Adipocyte (in vitro differentiated cells): ENCODE results near the gene GPC1.
"Not testable (repeated sequence)": the region's sequence is repeated elsewhere in the genome, so short reads cannot be mapped to it uniquely, and the experiment has no call there.

ENCODE experiments used
- DNase-seq: peaks from one replicate; pipeline ENCODE4 v3.0.0-alpha.2; 2015; ENCODE audit warnings: low read depth
- H3K27me3 ChIP-seq: replicated peaks from 2 replicates; pipeline ENCODE4 v1.7.0; 2013; ENCODE audit warnings: mild to moderate bottlenecking, low read length, moderate library complexity; ENCODE audit not compliant: control insufficient read depth, insufficient read depth
- H3K36me3 ChIP-seq: 2 replicates; pipeline ENCODE4 v1.7.0; 2013; ENCODE audit warnings: low read length, mild to moderate bottlenecking, moderate library complexity; ENCODE audit not compliant: control insufficient read depth, insufficient read depth, severe bottlenecking
- H3K4me1 ChIP-seq: 2 replicates; pipeline ENCODE4 v1.7.0; 2013; ENCODE audit warnings: mild to moderate bottlenecking, low read length, moderate library complexity; ENCODE audit not compliant: control insufficient read depth, insufficient read depth
- H3K4me3 ChIP-seq: 2 replicates; pipeline ENCODE4 v1.7.0; 2013; ENCODE audit warnings: mild to moderate bottlenecking, low read length, moderate library complexity
- H3K9ac ChIP-seq: 2 replicates; pipeline ENCODE4 v1.7.0; 2013; ENCODE audit warnings: mild to moderate bottlenecking, low read length, moderate library complexity
- H3K9me3 ChIP-seq: 2 replicates; pipeline ENCODE4 v1.7.0; 2013; ENCODE audit warnings: mild to moderate bottlenecking, low read length, moderate library complexity; ENCODE audit not compliant: control insufficient read depth

GPC1 gene, protein sequence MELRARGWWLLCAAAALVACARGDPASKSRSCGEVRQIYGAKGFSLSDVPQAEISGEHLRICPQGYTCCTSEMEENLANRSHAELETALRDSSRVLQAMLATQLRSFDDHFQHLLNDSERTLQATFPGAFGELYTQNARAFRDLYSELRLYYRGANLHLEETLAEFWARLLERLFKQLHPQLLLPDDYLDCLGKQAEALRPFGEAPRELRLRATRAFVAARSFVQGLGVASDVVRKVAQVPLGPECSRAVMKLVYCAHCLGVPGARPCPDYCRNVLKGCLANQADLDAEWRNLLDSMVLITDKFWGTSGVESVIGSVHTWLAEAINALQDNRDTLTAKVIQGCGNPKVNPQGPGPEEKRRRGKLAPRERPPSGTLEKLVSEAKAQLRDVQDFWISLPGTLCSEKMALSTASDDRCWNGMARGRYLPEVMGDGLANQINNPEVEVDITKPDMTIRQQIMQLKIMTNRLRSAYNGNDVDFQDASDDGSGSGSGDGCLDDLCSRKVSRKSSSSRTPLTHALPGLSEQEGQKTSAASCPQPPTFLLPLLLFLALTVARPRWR

GRCh38 chr2:240435457-240435947 is at the start of gene GPC1:
GPC1 (plus strand) TSS chr2:240435663; CDS start chr2:240435919, 256 bp downstream.
- Histone ChIP-seq H3K27me3 (no peaks in the 10 kb centered on the region), H3K4me1 (peaks cover 49% of the 10 kb centered on the region), H3K9me3 (no peaks in the 10 kb centered on the region), H3K36me3 (peaks cover 5% of the 10 kb centered on the region), H3K4me3 (peak within 1 kb of the TSS; percentile 91), H3K9ac (peak within 1 kb of the TSS; percentile 95)
- DNase-seq, result peak; percentile 94

DNA sequence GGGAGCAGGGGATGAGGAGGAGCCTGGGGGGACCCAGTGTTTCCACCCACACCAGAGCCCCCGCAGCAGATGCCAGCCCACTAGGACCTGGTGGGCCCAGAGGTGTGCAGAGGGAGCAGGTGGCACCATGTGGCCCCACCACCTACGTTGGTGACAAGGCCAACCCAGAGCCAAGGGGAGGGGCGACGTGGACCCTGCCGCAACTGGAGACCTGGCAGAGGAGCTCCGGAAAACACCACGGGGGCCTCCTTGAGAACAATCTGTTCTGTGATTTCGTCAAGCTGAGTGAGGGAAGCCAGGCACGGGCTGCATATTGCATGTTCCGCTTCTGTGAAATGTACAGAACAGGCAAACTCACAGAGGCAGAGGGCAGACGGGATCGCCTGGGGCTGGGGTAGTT is 49.1 kb upstream of the GPC1 start:
- H3K9ac ChIP-seq, result peak overlapping the region; percentile 70
- H3K36me3 ChIP-seq, result no peaks in the 10 kb centered on the region
- H3K4me1 ChIP-seq, result peaks cover 25% of the 10 kb centered on the region
- DNase-seq, result no peak
- H3K9me3 ChIP-seq, result no peaks in the 10 kb centered on the region
- no peaks in the 10 kb centered on the region for H3K27me3 ChIP-seq
- H3K4me3 ChIP-seq, result peak overlapping the region; percentile 56

GRCh38 chr2:240386743-240387142 is 48.7 kb upstream of the GPC1 start:
- H3K4me1 ChIP-seq, result peaks cover 25% of the 10 kb centered on the region
- not testable (repeated sequence) for H3K36me3 ChIP-seq, DNase-seq, H3K27me3 ChIP-seq, H3K9me3 ChIP-seq
- H3K4me3 ChIP-seq, result peak overlapping the region; percentile 56
- H3K9ac ChIP-seq, result peak overlapping the region; percentile 70

GRCh38 chr2:240387325-240387668 is 48.2 kb upstream of the GPC1 start:
- Histone ChIP-seq H3K9me3 (no peaks in the 10 kb centered on the region), H3K27me3 (no peaks in the 10 kb centered on the region), H3K4me1 (peaks cover 25% of the 10 kb centered on the region), H3K36me3 (no peaks in the 10 kb centered on the region), H3K9ac (peak overlapping the region; percentile 70), H3K4me3 (peak overlapping the region; percentile 56)
- no peak for DNase-seq

GRCh38 chr2:240387669-240388358 is 47.6 kb upstream of the GPC1 start:
- H3K36me3 ChIP-seq, result no peaks in the 10 kb centered on the region
- H3K4me3 ChIP-seq, result peak overlapping the region; percentile 56
- no peaks in the 10 kb centered on the region for H3K9me3 ChIP-seq
- H3K9ac ChIP-seq, result peak overlapping the region; percentile 70
- peaks cover 25% of the 10 kb centered on the region for H3K4me1 ChIP-seq
- peak; percentile 93 for DNase-seq
- H3K27me3 ChIP-seq, result no peaks in the 10 kb centered on the region

DNA sequence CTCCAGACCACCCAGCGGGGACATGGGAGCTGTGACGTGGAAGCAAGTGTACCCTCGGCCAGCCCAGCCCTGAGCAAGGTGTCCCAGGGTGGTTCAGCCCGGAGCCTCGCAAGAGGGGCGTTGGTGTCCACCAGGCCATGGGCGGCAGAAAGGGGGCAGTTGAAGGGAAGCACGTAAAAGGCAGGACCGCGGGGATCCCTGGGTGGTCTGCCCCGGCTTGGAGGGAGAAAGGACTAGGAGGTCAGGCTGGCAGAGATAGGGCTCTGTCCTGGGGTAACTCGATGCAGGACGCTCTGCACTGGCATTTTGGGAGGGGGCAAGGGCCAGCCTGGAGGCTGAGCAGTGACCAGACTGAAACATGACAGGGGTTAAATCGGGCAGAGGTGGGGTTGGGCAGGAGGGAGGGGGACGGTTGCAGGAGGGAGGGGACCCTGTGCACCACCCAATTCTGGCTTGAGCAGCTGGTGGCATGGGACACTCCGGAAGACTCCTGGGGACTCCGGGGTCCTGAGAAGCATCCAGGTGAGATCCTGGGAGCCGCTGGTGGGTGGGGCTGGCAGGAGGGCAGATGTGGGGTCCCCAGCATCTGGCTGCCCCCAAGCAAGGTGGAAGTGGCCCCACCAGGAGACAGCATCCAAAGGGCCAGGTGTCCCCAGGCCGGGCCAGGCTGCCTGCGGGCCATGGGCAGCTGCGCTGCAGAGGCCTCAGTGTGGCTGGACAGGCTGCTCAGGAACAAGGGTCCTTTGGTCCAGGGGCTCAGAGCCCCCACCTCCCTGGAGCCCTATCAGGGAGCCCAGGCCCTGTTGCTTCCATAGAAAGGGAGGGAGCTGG is 46.8 kb upstream of the GPC1 start:
- Histone ChIP-seq H3K36me3 (no peaks in the 10 kb centered on the region), H3K27me3 (no peaks in the 10 kb centered on the region), H3K9ac (peak overlapping the region; percentile 70), H3K4me3 (no peak overlapping the region), H3K4me1 (peaks cover 25% of the 10 kb centered on the region), H3K9me3 (no peaks in the 10 kb centered on the region)
- no peak for DNase-seq

GRCh38 chr2:240389302-240389805 is 46.1 kb upstream of the GPC1 start:
- Histone ChIP-seq H3K4me3 (no peak overlapping the region), H3K9me3 (no peaks in the 10 kb centered on the region), H3K9ac (no peak overlapping the region), H3K27me3 (no peaks in the 10 kb centered on the region), H3K36me3 (no peaks in the 10 kb centered on the region), H3K4me1 (peaks cover 25% of the 10 kb centered on the region)
- no peak for DNase-seq

DNA sequence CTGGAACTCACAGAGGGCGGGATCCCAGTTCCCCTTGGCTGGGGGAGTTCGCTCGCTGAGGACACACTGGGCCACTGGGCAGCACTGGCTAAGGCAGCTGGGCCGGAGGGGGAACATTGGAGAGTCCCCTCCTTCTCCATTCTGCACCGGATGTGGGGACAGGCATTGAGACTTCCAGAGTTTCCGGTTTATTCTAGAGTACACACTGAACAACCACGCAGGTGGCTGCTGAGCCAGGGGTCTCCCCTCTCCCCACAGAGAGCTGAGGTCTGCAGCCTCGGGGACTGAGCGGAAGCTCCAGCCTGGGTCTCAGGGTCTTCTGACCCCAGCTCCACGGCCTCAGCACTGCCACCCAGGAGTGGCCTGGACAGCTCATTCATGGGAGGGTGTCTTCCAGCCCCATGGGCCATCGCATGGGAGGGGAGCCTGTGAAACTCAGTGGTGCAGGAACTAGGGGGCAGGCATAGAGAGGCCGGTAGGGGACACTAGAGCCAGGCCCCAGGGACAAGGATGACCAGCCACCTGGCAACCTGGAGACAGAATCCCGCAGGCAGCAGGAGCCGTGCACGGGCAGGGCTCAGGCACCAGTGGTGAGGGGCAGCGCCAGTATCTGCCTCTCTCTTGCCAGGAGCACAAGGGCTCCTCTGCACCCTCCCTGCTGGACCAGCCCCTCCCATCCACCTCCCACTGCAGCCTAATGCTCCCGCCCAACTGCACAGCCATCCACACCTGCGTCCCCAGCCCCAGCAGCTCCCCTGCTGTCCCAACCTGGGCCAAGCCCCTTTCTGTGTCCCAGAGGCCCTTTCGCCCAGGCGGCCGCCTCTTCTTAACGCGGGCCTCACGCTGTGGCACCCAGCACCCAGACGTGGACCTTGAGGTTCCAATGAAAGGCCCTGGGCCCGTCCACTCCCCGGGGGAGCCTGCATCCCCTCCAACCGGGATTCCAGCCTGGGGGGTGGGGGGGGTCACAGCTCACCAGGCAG is 45.1 kb upstream of the GPC1 start:
- Histone ChIP-seq H3K9ac (no peak overlapping the region), H3K4me1 (peaks cover 25% of the 10 kb centered on the region), H3K27me3 (no peaks in the 10 kb centered on the region), H3K4me3 (no peak overlapping the region), H3K9me3 (no peaks in the 10 kb centered on the region), H3K36me3 (no peaks in the 10 kb centered on the region)
- DNase-seq, result no peak

DNA sequence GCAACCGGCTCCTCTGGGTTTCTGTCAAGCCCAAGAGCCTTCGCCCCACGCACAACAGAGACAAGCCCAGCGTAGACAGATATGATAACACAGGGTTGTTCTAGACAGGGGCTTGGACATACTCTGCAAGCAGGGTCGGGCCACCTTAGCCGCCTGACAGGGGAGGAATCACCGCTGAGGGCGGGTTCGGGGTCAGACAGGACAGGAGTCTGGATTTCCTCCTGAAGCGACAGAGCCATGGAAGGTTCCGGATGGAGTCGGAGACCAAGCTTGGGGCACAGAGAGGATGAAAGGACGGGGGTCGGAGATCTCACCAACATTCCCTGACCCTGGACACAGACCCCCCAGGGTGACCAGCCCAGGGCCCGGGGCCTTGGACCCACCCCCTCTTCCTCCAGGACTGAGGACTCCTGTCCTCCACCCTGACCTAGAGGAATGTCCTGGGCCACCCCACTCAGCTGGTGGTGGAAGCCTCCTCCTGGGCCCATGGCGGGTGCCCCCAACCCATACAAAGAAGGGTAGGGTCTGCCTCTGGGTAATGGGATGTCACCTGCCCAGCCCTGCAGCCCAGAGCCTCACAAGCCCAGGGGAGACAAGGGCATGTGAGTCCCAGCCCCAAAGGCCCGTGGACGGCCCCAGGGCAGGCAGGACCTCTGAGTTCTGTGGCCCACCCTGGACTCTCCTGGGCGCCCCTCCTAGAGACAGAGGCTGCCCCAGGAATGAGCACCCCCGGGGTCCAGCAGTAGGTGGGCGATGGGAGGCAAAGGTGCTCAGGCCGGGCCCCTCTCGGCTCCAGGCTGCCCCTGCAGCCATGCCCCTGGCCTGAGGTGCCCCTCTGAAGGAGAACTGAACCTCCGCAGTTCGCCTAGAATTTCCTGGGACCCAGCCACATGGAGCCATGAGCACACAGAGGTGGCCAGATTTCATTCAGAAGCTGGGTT is 44.1 kb upstream of the GPC1 start:
- no peak overlapping the region for H3K9ac ChIP-seq
- no peaks in the 10 kb centered on the region for H3K36me3 ChIP-seq
- DNase-seq, result no peak
- H3K4me1 ChIP-seq, result peaks cover 21% of the 10 kb centered on the region
- H3K9me3 ChIP-seq, result no peaks in the 10 kb centered on the region
- no peaks in the 10 kb centered on the region for H3K27me3 ChIP-seq
- H3K4me3 ChIP-seq, result no peak overlapping the region
